Measurements from ENCODE around the gene C8B. TPM values are rescaled to one million over a fixed set of nuclear protein-coding genes. Genes with fewer than 3 reads are reported as not detected.

Gene C8B
- total and polyA plus RNA-seq, 7 experiments from 2014 or later: not detected

GRCh38 chr1:56985857-56986256 lies 20.0 kb upstream of the C8B start:
- Histone ChIP-seq H3K4me3 (ENCODE audit: low read length) (no peak overlapping the region), H3K27me3 (ENCODE audit: control insufficient read depth in 2 of 2, insufficient read depth in 2 of 2, low read length in 2 of 2) (no peaks in the 10 kb centered on the region), H3K9me3 (ENCODE audit: control insufficient read depth in 2 of 3, low read length in 3 of 3) (no peaks in the 10 kb centered on the region), H3K36me3 (ENCODE audit: control insufficient read depth in 2 of 3, insufficient read depth in 3 of 3, low read length in 3 of 3) (no peaks in the 10 kb centered on the region), H3K4me1 (ENCODE audit: control insufficient read depth in 2 of 2, insufficient read depth in 2 of 2, low read length in 2 of 2) (no peaks in the 10 kb centered on the region), H3K27ac (ENCODE audit: low read depth, low read length) (no peak overlapping the region)
- CTCF ChIA-PET: no interaction called here
- DNase-seq (no peak), ATAC-seq (no peak)
- intact Hi-C loops (cut with micrococcal nuclease): no loop called here
- H3K27ac Mint-ChIP-seq: no peak overlapping the region
- no peaks in the 10 kb centered on the region for H3K36me3 Mint-ChIP-seq
- no peak overlapping the region for H3K4me3 Mint-ChIP-seq
- POLR2A ChIA-PET: no interaction called here
- no peaks in the 10 kb centered on the region for H3K4me1 Mint-ChIP-seq
- H3K9me3 Mint-ChIP-seq: peaks cover 0 to 4% (median 0%) of the 10 kb centered on the region in 11 donors
- H3K27me3 Mint-ChIP-seq: peaks cover 0 to 18% (median 10%) of the 10 kb centered on the region in 5 donors

DNA sequence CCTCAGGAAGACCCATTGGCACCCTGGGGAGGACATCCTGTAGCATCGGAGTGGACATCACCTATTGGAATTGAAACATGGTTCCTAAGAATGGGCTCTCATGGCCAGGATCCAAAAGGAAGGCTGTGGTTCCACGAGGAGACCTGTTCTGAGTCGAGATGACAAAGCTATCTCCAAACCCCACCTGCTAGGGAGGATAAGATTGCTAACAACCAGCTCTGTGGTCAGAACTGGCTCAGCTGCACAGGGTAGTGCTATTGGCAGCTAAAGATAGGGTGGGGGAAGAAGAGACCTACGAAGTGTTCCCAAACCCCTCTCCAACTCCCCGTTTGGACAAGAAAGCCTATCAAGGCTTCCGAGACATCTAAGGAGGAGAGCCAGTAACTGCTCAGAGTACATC lies 17.7 kb upstream of the C8B start:
- ChIA-PET CTCF (no interaction called here), POLR2A (no interaction called here)
- no peaks in the 10 kb centered on the region for H3K4me1 Mint-ChIP-seq
- no peaks in the 10 kb centered on the region for H3K36me3 Mint-ChIP-seq
- Histone ChIP-seq H3K4me1 (ENCODE audit: control insufficient read depth in 2 of 2, insufficient read depth in 2 of 2, low read length in 2 of 2) (no peaks in the 10 kb centered on the region), H3K36me3 (ENCODE audit: control insufficient read depth in 2 of 3, insufficient read depth in 3 of 3, low read length in 3 of 3) (no peaks in the 10 kb centered on the region), H3K9me3 (ENCODE audit: control insufficient read depth in 2 of 3, low read length in 3 of 3) (no peaks in the 10 kb centered on the region), H3K27me3 (ENCODE audit: control insufficient read depth in 2 of 2, insufficient read depth in 2 of 2, low read length in 2 of 2) (no peaks in the 10 kb centered on the region), H3K4me3 (ENCODE audit: low read length) (no peak overlapping the region), H3K27ac (ENCODE audit: low read depth, low read length) (no peak overlapping the region)
- H3K4me3 Mint-ChIP-seq: no peak overlapping the region
- H3K9me3 Mint-ChIP-seq: peaks cover 0 to 3% (median 0%) of the 10 kb centered on the region in 11 donors
- ATAC-seq (no peak), DNase-seq (no peak)
- intact Hi-C loops (cut with micrococcal nuclease): no loop called here
- H3K27ac Mint-ChIP-seq: no peak overlapping the region
- peaks cover 0 to 12% (median 5%) of the 10 kb centered on the region in 5 donors for H3K27me3 Mint-ChIP-seq

- intact Hi-C loops (cut with micrococcal nuclease): no loop called here
- Mint-ChIP-seq H3K27me3 (peaks cover 0 to 17% (median 5%) of the 10 kb centered on the region in 5 donors), H3K9me3 (peaks cover 0 to 6% (median 0%) of the 10 kb centered on the region in 11 donors), H3K36me3 (no peaks in the 10 kb centered on the region), H3K4me3 (no peak overlapping the region), H3K4me1 (no peaks in the 10 kb centered on the region), H3K27ac (no peak overlapping the region)
- ATAC-seq: no peak
- Histone ChIP-seq H3K4me3 (ENCODE audit: low read length) (no peak overlapping the region), H3K9me3 (ENCODE audit: control insufficient read depth in 2 of 3, low read length in 3 of 3) (no peaks in the 10 kb centered on the region), H3K27ac (ENCODE audit: low read depth, low read length) (no peak overlapping the region), H3K36me3 (ENCODE audit: control insufficient read depth in 2 of 3, insufficient read depth in 3 of 3, low read length in 3 of 3) (no peaks in the 10 kb centered on the region), H3K27me3 (ENCODE audit: control insufficient read depth in 2 of 2, insufficient read depth in 2 of 2, low read length in 2 of 2) (no peaks in the 10 kb centered on the region), H3K4me1 (ENCODE audit: control insufficient read depth in 2 of 2, insufficient read depth in 2 of 2, low read length in 2 of 2) (no peaks in the 10 kb centered on the region)
- CTCF ChIA-PET: no interaction called here
- DNase-seq: no peak
- POLR2A ChIA-PET: no interaction called here
Observed at GRCh38 chr1:56979986-56980755, 14.4 kb upstream of the C8B start.

- Mint-ChIP-seq H3K4me3 (no peak overlapping the region), H3K27ac (no peak overlapping the region), H3K4me1 (no peaks in the 10 kb centered on the region), H3K36me3 (no peaks in the 10 kb centered on the region), H3K27me3 (peaks cover 0 to 17% (median 5%) of the 10 kb centered on the region in 5 donors), H3K9me3 (peaks cover 0 to 6% (median 0%) of the 10 kb centered on the region in 11 donors)
- ChIA-PET POLR2A (no interaction called here), CTCF (no interaction called here)
- no peaks in the 10 kb centered on the region for H3K4me1 ChIP-seq (ENCODE audit: control insufficient read depth in 2 of 2, insufficient read depth in 2 of 2, low read length in 2 of 2)
- intact Hi-C loops (cut with micrococcal nuclease): no loop called here
- no peaks in the 10 kb centered on the region for H3K27me3 ChIP-seq (ENCODE audit: control insufficient read depth in 2 of 2, insufficient read depth in 2 of 2, low read length in 2 of 2)
- H3K9me3 ChIP-seq (ENCODE audit: control insufficient read depth in 2 of 3, low read length in 3 of 3): no peaks in the 10 kb centered on the region
- no peak overlapping the region for H3K4me3 ChIP-seq (ENCODE audit: low read length)
- no peaks in the 10 kb centered on the region for H3K36me3 ChIP-seq (ENCODE audit: control insufficient read depth in 2 of 3, insufficient read depth in 3 of 3, low read length in 3 of 3)
- H3K27ac ChIP-seq (ENCODE audit: low read depth, low read length): no peak overlapping the region
- no peak for ATAC-seq
- no peak for DNase-seq
Observed at GRCh38 chr1:56978819-56979218, 13.0 kb upstream of the C8B start.

DNA sequence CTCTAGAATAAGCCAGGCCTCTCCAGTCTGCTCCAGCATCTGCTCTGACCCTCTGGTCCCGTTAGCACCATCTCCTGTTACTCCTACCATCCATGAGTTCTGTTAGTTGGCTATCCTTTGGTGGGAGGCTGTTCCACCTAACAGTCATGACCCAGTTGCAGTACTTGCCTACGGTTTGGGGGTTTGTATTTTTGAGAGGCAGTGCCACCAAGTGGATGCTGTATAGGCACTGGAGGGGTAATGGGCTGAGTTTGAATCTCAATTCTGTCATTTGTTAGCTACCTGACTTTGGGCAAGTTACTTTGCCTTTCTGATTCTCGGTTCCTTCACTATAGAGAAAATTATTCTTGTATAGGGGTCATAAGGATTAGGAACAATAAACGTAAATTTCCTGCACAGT lies 12.1 kb upstream of the C8B start:
- peaks cover 0 to 13% (median 4%) of the 10 kb centered on the region in 5 donors for H3K27me3 Mint-ChIP-seq
- Histone ChIP-seq H3K27me3 (ENCODE audit: control insufficient read depth in 2 of 2, insufficient read depth in 2 of 2, low read length in 2 of 2) (no peaks in the 10 kb centered on the region), H3K9me3 (ENCODE audit: control insufficient read depth in 2 of 3, low read length in 3 of 3) (no peaks in the 10 kb centered on the region), H3K4me3 (ENCODE audit: low read length) (no peak overlapping the region), H3K27ac (ENCODE audit: low read depth, low read length) (no peak overlapping the region), H3K36me3 (ENCODE audit: control insufficient read depth in 2 of 3, insufficient read depth in 3 of 3, low read length in 3 of 3) (no peaks in the 10 kb centered on the region), H3K4me1 (ENCODE audit: control insufficient read depth in 2 of 2, insufficient read depth in 2 of 2, low read length in 2 of 2) (no peaks in the 10 kb centered on the region)
- H3K9me3 Mint-ChIP-seq: peaks cover 0 to 6% (median 0%) of the 10 kb centered on the region in 11 donors
- no peaks in the 10 kb centered on the region for H3K4me1 Mint-ChIP-seq
- no peak overlapping the region for H3K27ac Mint-ChIP-seq
- ChIA-PET CTCF (no interaction called here), POLR2A (no interaction called here)
- H3K36me3 Mint-ChIP-seq: no peaks in the 10 kb centered on the region
- no peak overlapping the region for H3K4me3 Mint-ChIP-seq
- ATAC-seq (no peak), DNase-seq (no peak)
- intact Hi-C loops (cut with micrococcal nuclease): no loop called here

GRCh38 chr1:56975446-56975845 lies 9.6 kb upstream of the C8B start:
- Mint-ChIP-seq H3K36me3 (no peaks in the 10 kb centered on the region), H3K27ac (no peak overlapping the region), H3K4me3 (no peak overlapping the region), H3K9me3 (peaks cover 0 to 7% (median under 1%) of the 10 kb centered on the region in 11 donors), H3K27me3 (peaks cover 0 to 5% (median under 1%) of the 10 kb centered on the region in 5 donors), H3K4me1 (no peaks in the 10 kb centered on the region)
- Histone ChIP-seq H3K4me1 (ENCODE audit: control insufficient read depth in 2 of 2, insufficient read depth in 2 of 2, low read length in 2 of 2) (no peaks in the 10 kb centered on the region), H3K9me3 (ENCODE audit: control insufficient read depth in 2 of 3, low read length in 3 of 3) (no peaks in the 10 kb centered on the region), H3K27ac (ENCODE audit: low read depth, low read length) (no peak overlapping the region), H3K27me3 (ENCODE audit: control insufficient read depth in 2 of 2, insufficient read depth in 2 of 2, low read length in 2 of 2) (no peaks in the 10 kb centered on the region), H3K4me3 (ENCODE audit: low read length) (no peak overlapping the region), H3K36me3 (ENCODE audit: control insufficient read depth in 2 of 3, insufficient read depth in 3 of 3, low read length in 3 of 3) (no peaks in the 10 kb centered on the region)
- ChIA-PET POLR2A (no interaction called here), CTCF (no interaction called here)
- DNase-seq (no peak), ATAC-seq (peak; percentile 40)
- intact Hi-C loops (cut with micrococcal nuclease): no loop called here

Measured in naive thymus-derived CD4-positive, alpha-beta T cell (primary cell).